NCI-H1930 (cell line): ENCODE data around the gene SULT1C3.
"Not testable (repeated sequence)": the region's sequence is repeated elsewhere in the genome, so short reads cannot be mapped to it uniquely, and the experiment has no call there.

Experiments
- DNase-seq, 2 experiments: peaks; one replicate each; lab custom pipeline; 2025; lab: John Stamatoyannopoulos, UW

SULT1C3 gene

GRCh38 chr2:108244667-108245414 is 5.1 kb downstream of the SULT1C3 start:
- no peak for DNase-seq

GRCh38 chr2:108253106-108253505 is 13.3 kb downstream of the SULT1C3 start:
- no peak for DNase-seq

- DNase-seq, result no peak
These were observed 18.1 kb downstream of the SULT1C3 start for GRCh38 chr2:108257757-108258331.

GRCh38 chr2:108260773-108261172 is 21.0 kb downstream of the SULT1C3 start:
- no peak for DNase-seq

- DNase-seq, result no peak
These were observed 22.3 kb downstream of the SULT1C3 start for GRCh38 chr2:108262036-108262435.

GRCh38 chr2:108263401-108263800 is 23.6 kb downstream of the SULT1C3 start:
- no peak for DNase-seq

GRCh38 chr2:108266218-108266617 is 26.4 kb downstream of the SULT1C3 start:
- DNase-seq, result no peak

GRCh38 chr2:108267101-108267500 is 27.3 kb downstream of the SULT1C3 start:
- DNase-seq, result no peak

- no peak for DNase-seq
These were observed 28.2 kb downstream of the SULT1C3 start for GRCh38 chr2:108268001-108268400.

- DNase-seq, result no peak
These were observed 30.6 kb downstream of the SULT1C3 start for GRCh38 chr2:108270346-108270745.

- DNase-seq, result no peak
These were observed 31.2 kb downstream of the SULT1C3 start for GRCh38 chr2:108270768-108271506.

- DNase-seq, result no peak
These were observed 32.0 kb downstream of the SULT1C3 start for GRCh38 chr2:108271691-108272253.

GRCh38 chr2:108278631-108279030 is 38.9 kb downstream of the SULT1C3 start:
- no peak for DNase-seq

- no peak for DNase-seq
These were observed 39.7 kb downstream of the SULT1C3 start for GRCh38 chr2:108279468-108279867.

- DNase-seq, result no peak
These were observed 40.7 kb downstream of the SULT1C3 start for GRCh38 chr2:108280466-108280865.

GRCh38 chr2:108284566-108284965 is 44.8 kb downstream of the SULT1C3 start:
- not testable (repeated sequence) for DNase-seq

GRCh38 chr2:108285616-108286015 is 45.8 kb downstream of the SULT1C3 start:
- no peak for DNase-seq

- DNase-seq, result no peak
These were observed 47.4 kb downstream of the SULT1C3 start for GRCh38 chr2:108287169-108287568.

GRCh38 chr2:108288534-108289106 is 48.9 kb downstream of the SULT1C3 start, which contains the start of gene SULT1C2:
Gene SULT1C2 (plus strand): TSS chr2:108288895. CDS start chr2:108293668, 4,773 bp downstream.
- DNase-seq, result no peak

GRCh38 chr2:108293850-108294249 is 54.1 kb downstream of the SULT1C3 start:
- DNase-seq, result no peak

GRCh38 chr2:108297436-108298141 is 57.8 kb downstream of the SULT1C3 start:
- DNase-seq, result no peak

GRCh38 chr2:108301558-108301957 is 61.8 kb downstream of the SULT1C3 start:
- DNase-seq, result no peak
